ENCODE measurements around the gene SUV39H2. TPM values are rescaled to one million over a fixed set of nuclear protein-coding genes. Genes with fewer than 3 reads are reported as not detected.
"Not testable (repeated sequence)": the region's sequence is repeated elsewhere in the genome, so short reads cannot be mapped to it uniquely, and the experiment has no call there.

The SUV39H2 gene
- total RNA-seq, 1 experiment from 2014 or later, result 6.4 TPM

GRCh38 chr10:14930610-14931009 is 51.9 kb downstream of the SUV39H2 start:
- BruUV-seq (replicated peaks), result no TSS peak
- ATAC-seq (no peak), DNase-seq (no peak)
- H3K4me2 ChIP-seq (ENCODE audit: low read length), result no peak overlapping the region
- H3K9me3 ChIP-seq (ENCODE audit: low read length), result no peaks in the 10 kb centered on the region
- H3F3A ChIP-seq (ENCODE audit: low read length, unreplicated experiment), result no peaks in the 10 kb centered on the region
- H4K20me1 ChIP-seq (ENCODE audit: low read length), result no peaks in the 10 kb centered on the region
- no peak overlapping the region for H3K4me3 ChIP-seq (ENCODE audit: low read length)
- no peaks in the 10 kb centered on the region for H3K27me3 ChIP-seq (ENCODE audit: low read length)
- H3K36me3 ChIP-seq (ENCODE audit: low read depth, low read length), result peaks cover 2% of the 10 kb centered on the region; the same call in 1 of the 2 replicates
- no peaks in the 10 kb centered on the region for H3K4me1 ChIP-seq (ENCODE audit: insufficient read depth, low read length)
- CTCF ChIA-PET, result no interaction called here
- no peak overlapping the region for H3K9ac ChIP-seq (ENCODE audit: low read length)
- intact Hi-C loops (cut with micrococcal nuclease), result no loop called here
- no peak for TF ChIP-seq CTCF (conservative IDR thresholded peaks at IDR 0.05; ENCODE audit: low read depth, low read length)
- TF ChIP-seq EZH2 (IDR thresholded peaks at IDR 0.05; ENCODE audit: low read length, unreplicated experiment), result no peak
- TF ChIP-seq EZH2phosphoT487 (IDR thresholded peaks at IDR 0.05; ENCODE audit: borderline replicate concordance, low read length), result no peak
- no peaks in the 10 kb centered on the region for H3K79me2 ChIP-seq (ENCODE audit: low read length)
- no peak overlapping the region for H2AFZ ChIP-seq (ENCODE audit: low read length)
- no peaks in the 10 kb centered on the region for H3K9me2 ChIP-seq (replicated peaks; ENCODE audit: low read length)
- POLR2A ChIA-PET (ENCODE audit: unreplicated experiment), result no interaction called here
- no peak overlapping the region for H3K27ac ChIP-seq (ENCODE audit: low read length)

GRCh38 chr10:14936584-14936983 is 57.9 kb downstream of the SUV39H2 start:
- intact Hi-C loops (cut with micrococcal nuclease), result no loop called here
- no peak for DNase-seq
- ATAC-seq, result no peak
- BruUV-seq (replicated peaks), result no TSS peak
- Histone ChIP-seq H3K4me2 (ENCODE audit: low read length) (no peak overlapping the region), H3F3A (ENCODE audit: low read length, unreplicated experiment) (no peaks in the 10 kb centered on the region), H3K27ac (ENCODE audit: low read length) (no peak overlapping the region), H3K9ac (ENCODE audit: low read length) (no peak overlapping the region), H3K79me2 (ENCODE audit: low read length) (no peaks in the 10 kb centered on the region), H3K4me3 (ENCODE audit: low read length) (no peak overlapping the region), H4K20me1 (ENCODE audit: low read length) (no peaks in the 10 kb centered on the region), H3K9me3 (ENCODE audit: low read length) (no peaks in the 10 kb centered on the region), H3K36me3 (ENCODE audit: low read depth, low read length) (no peaks in the 10 kb centered on the region), H2AFZ (ENCODE audit: low read length) (no peak overlapping the region), H3K9me2 (replicated peaks; ENCODE audit: low read length) (no peaks in the 10 kb centered on the region), H3K27me3 (ENCODE audit: low read length) (no peaks in the 10 kb centered on the region), H3K4me1 (ENCODE audit: insufficient read depth, low read length) (no peaks in the 10 kb centered on the region)
- ChIA-PET POLR2A (ENCODE audit: unreplicated experiment) (no interaction called here), CTCF (no interaction called here)
- no peak for TF ChIP-seq CTCF (conservative IDR thresholded peaks at IDR 0.05; ENCODE audit: low read depth, low read length)
- TF ChIP-seq EZH2 (IDR thresholded peaks at IDR 0.05; ENCODE audit: low read length, unreplicated experiment), result no peak
- no peak for TF ChIP-seq EZH2phosphoT487 (IDR thresholded peaks at IDR 0.05; ENCODE audit: borderline replicate concordance, low read length)

DNA sequence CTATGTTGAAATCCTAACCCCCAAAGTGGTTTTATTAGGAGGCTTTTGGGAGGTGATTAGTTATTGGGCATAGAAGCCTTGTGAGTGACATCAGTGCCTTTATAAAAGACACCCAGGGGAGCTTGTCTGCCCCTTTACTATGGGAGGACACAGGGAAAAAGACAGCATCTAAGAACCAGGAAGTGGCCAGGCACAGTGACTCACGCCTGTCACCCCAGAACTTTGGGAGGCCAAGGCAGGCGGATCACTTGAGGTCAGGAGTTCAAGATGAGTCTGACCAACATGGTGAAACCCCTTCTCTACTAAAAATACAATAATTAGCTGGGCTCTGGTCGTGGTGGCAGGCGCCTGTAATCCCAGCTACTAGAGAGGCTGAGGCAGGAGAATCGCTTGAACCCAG is 60.3 kb downstream of the SUV39H2 start:
- BruUV-seq (replicated peaks); H3K4me1 ChIP-seq (ENCODE audit: insufficient read depth, low read length); H3K27ac ChIP-seq (ENCODE audit: low read length); H3K4me3 ChIP-seq (ENCODE audit: low read length); H3K9me3 ChIP-seq (ENCODE audit: low read length); POLR2A ChIA-PET (ENCODE audit: unreplicated experiment); DNase-seq; H2AFZ ChIP-seq (ENCODE audit: low read length); H3K9ac ChIP-seq (ENCODE audit: low read length); H3K9me2 ChIP-seq (replicated peaks; ENCODE audit: low read length); H3F3A ChIP-seq (ENCODE audit: low read length, unreplicated experiment); H4K20me1 ChIP-seq (ENCODE audit: low read length); CTCF ChIA-PET; intact Hi-C loops (cut with micrococcal nuclease); H3K79me2 ChIP-seq (ENCODE audit: low read length); H3K36me3 ChIP-seq (ENCODE audit: low read depth, low read length); ATAC-seq; H3K4me2 ChIP-seq (ENCODE audit: low read length); H3K27me3 ChIP-seq (ENCODE audit: low read length): not testable (repeated sequence)

GRCh38 chr10:14942147-14942949 is 63.7 kb downstream of the SUV39H2 start:
- BruUV-seq (replicated peaks); intact Hi-C loops (cut with micrococcal nuclease); H3K4me2 ChIP-seq (ENCODE audit: low read length); ATAC-seq; CTCF ChIA-PET; H3K4me1 ChIP-seq (ENCODE audit: insufficient read depth, low read length); POLR2A ChIA-PET (ENCODE audit: unreplicated experiment); H3K9me3 ChIP-seq (ENCODE audit: low read length); H3K27ac ChIP-seq (ENCODE audit: low read length); H2AFZ ChIP-seq (ENCODE audit: low read length); H3F3A ChIP-seq (ENCODE audit: low read length, unreplicated experiment); H4K20me1 ChIP-seq (ENCODE audit: low read length); H3K36me3 ChIP-seq (ENCODE audit: low read depth, low read length); H3K27me3 ChIP-seq (ENCODE audit: low read length); H3K9ac ChIP-seq (ENCODE audit: low read length); H3K9me2 ChIP-seq (replicated peaks; ENCODE audit: low read length); H3K4me3 ChIP-seq (ENCODE audit: low read length); DNase-seq; H3K79me2 ChIP-seq (ENCODE audit: low read length): not testable (repeated sequence)

DNA sequence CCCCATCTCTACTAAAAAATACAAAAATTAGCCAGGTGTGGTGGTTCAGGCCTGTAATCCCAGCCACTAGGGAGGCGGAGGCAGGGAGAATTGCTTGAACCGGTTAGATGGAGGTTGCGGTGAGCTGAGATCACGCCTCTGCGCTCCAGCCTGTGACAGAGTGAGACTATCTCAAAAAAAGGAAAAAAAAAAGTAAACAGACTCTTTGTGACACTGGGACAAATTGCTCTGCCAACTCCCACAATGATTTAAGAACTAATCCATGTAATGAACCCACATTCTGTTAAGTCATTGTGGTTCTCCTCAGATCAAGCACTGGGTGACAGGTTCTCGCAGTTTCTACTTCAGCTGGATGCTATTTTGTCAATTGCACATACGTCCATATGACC is 64.3 kb downstream of the SUV39H2 start:
- H2AFZ ChIP-seq (ENCODE audit: low read length); POLR2A ChIA-PET (ENCODE audit: unreplicated experiment); BruUV-seq (replicated peaks); H3K9ac ChIP-seq (ENCODE audit: low read length); H3K9me2 ChIP-seq (replicated peaks; ENCODE audit: low read length); DNase-seq; H3F3A ChIP-seq (ENCODE audit: low read length, unreplicated experiment); H3K27me3 ChIP-seq (ENCODE audit: low read length); intact Hi-C loops (cut with micrococcal nuclease); H3K4me2 ChIP-seq (ENCODE audit: low read length); H4K20me1 ChIP-seq (ENCODE audit: low read length); H3K4me3 ChIP-seq (ENCODE audit: low read length); H3K36me3 ChIP-seq (ENCODE audit: low read depth, low read length); H3K79me2 ChIP-seq (ENCODE audit: low read length); ATAC-seq; H3K9me3 ChIP-seq (ENCODE audit: low read length); H3K27ac ChIP-seq (ENCODE audit: low read length); H3K4me1 ChIP-seq (ENCODE audit: insufficient read depth, low read length); CTCF ChIA-PET: not testable (repeated sequence)

Data from PC-3 (cell line).